Ishikawa (cell line): ENCODE data around the gene LAMP2.
A peak's percentile ranks its signal among the peaks of the same experiment; 100 is the strongest.

ENCODE experiments used
- CEBPB ChIP-seq: IDR thresholded peaks from 2 replicates; pipeline ENCODE4 v1.6.1; 2012
- EP300 ChIP-seq: IDR thresholded peaks from 2 replicates; pipeline ENCODE4 v1.6.1; 2012; ENCODE audit warnings: borderline replicate concordance
- FOXM1 ChIP-seq: IDR thresholded peaks from 2 replicates; pipeline ENCODE4 v1.6.1; 2012; ENCODE audit warnings: low read depth, borderline replicate concordance
- NFIC ChIP-seq: IDR thresholded peaks from 2 replicates; pipeline ENCODE4 v1.6.1; 2012
- RAD21 ChIP-seq: IDR thresholded peaks from 2 replicates; pipeline ENCODE4 v1.6.1; 2012; ENCODE audit warnings: low read depth
- TAF1 ChIP-seq: IDR thresholded peaks from 2 replicates; pipeline ENCODE4 v1.6.1; 2012; ENCODE audit warnings: low read depth, mild to moderate bottlenecking
- TCF12 ChIP-seq: IDR thresholded peaks from 2 replicates; pipeline ENCODE4 v1.6.1; 2012; ENCODE audit warnings: low read depth
- ZBTB7A ChIP-seq: IDR thresholded peaks from 2 replicates; pipeline ENCODE4 v1.6.1; 2012; ENCODE audit warnings: low read depth
- TF ChIP-seq, protein P1 (sequence below): IDR thresholded peaks from 2 replicates; pipeline ENCODE4 v1.6.1; 2012; ENCODE audit warnings: low read depth, mild to moderate bottlenecking
- TF ChIP-seq, protein P2 (sequence below): IDR thresholded peaks from 2 replicates; pipeline ENCODE4 v1.6.1; 2012

DNA sequence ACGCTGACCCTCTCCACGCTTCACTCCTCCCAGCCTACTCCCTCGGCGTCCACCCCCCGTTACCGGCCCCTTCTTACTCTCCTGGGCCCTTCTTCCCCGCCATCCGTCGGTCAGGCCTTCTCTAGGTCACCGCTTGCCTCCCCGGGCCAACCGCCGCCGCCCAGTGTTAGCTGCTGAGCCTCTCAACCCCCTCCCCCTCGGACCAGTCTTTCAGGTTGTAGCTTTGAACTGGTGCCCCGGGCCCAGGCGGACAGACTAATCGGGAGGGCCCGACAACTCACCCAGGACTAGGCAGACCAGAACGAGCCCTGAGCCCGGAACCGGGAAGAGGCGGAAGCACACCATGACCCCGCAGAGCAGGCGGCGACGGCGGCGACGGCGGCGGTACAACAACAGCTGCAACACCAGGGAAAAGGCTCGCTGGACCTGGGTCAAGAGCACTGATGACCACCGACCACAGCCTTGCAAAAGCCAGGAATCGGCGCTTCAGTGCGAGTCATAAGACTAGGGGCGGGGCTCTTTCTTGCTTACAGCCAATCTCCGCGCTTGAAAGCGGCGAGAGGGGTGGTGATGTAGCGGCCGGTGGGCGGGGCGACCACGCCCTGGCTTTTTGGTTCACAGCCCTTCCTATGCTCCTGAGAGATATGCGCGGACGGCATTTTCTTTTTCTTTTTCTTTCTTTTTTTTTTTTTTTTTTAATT lies at the start of gene LAMP2:
- TF ChIP-seq FOXM1 = no peak
- TF ChIP-seq ZBTB7A = no peak
- TF ChIP-seq, protein P1, sequence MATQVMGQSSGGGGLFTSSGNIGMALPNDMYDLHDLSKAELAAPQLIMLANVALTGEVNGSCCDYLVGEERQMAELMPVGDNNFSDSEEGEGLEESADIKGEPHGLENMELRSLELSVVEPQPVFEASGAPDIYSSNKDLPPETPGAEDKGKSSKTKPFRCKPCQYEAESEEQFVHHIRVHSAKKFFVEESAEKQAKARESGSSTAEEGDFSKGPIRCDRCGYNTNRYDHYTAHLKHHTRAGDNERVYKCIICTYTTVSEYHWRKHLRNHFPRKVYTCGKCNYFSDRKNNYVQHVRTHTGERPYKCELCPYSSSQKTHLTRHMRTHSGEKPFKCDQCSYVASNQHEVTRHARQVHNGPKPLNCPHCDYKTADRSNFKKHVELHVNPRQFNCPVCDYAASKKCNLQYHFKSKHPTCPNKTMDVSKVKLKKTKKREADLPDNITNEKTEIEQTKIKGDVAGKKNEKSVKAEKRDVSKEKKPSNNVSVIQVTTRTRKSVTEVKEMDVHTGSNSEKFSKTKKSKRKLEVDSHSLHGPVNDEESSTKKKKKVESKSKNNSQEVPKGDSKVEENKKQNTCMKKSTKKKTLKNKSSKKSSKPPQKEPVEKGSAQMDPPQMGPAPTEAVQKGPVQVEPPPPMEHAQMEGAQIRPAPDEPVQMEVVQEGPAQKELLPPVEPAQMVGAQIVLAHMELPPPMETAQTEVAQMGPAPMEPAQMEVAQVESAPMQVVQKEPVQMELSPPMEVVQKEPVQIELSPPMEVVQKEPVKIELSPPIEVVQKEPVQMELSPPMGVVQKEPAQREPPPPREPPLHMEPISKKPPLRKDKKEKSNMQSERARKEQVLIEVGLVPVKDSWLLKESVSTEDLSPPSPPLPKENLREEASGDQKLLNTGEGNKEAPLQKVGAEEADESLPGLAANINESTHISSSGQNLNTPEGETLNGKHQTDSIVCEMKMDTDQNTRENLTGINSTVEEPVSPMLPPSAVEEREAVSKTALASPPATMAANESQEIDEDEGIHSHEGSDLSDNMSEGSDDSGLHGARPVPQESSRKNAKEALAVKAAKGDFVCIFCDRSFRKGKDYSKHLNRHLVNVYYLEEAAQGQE = no peak
- 0 out of 2 replicates have a peak, but pooled peaks have one; percentile 35 for TF ChIP-seq TAF1
- TF ChIP-seq CEBPB = no peak
- TF ChIP-seq, protein P2, sequence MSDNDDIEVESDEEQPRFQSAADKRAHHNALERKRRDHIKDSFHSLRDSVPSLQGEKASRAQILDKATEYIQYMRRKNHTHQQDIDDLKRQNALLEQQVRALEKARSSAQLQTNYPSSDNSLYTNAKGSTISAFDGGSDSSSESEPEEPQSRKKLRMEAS = no peak
- TF ChIP-seq TCF12 = no peak
- no peak for TF ChIP-seq NFIC
- no peak for TF ChIP-seq EP300
- TF ChIP-seq RAD21 = no peak
